GM19193 (cell line): ENCODE results near the gene PPP2R2B.

ENCODE experiments used
- POLR2A ChIP-seq: IDR thresholded peaks from 4 replicates; pipeline ENCODE4 v1.6.1; 2011; ENCODE audit not compliant: insufficient read depth, insufficient read length; ENCODE audit errors: extremely low read depth

Gene PPP2R2B

GRCh38 chr5:146820987-146821386 is 57.6 kb downstream of the PPP2R2B start:
- no peak for TF ChIP-seq POLR2A

DNA sequence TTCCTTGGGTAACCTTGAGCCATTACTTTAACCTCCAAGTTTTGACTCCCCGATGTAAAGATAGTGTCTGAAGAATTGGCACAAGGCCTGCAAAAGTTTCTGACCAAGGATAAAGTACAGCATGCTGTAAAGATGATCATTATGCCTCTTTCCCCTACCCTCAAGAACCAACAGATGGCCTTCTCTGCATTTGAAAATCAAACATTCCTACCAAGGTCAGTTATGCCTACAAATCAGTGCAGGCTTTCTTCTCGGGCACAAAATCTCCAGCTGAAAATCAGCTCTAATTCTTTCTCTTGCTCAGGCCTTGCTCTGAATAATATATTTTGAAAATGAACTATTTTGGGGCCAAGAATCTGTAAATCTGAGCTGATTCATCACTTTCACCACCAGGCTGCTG is 59.7 kb downstream of the PPP2R2B start:
- no peak for TF ChIP-seq POLR2A

DNA sequence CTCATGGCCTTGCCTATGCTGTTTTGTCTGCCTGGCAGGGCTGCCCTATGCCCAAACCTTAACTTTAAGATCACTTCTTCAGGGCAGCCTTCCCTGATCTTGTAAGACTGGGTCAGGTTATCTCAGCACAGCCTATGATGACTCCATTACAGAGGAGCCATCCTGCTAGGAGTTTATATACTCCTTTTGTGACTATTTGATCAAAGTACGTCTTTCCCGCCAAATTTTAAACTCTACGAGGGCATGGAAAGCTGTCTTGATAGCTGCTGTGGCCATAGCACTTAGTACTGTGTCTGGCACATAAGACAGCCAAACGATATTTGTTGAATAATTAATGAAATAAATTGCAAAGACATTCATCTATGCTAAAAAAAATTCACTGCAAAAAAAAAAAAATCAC is 60.6 kb downstream of the PPP2R2B start:
- TF ChIP-seq POLR2A = no peak

GRCh38 chr5:146816775-146817387 is 61.7 kb downstream of the PPP2R2B start:
- TF ChIP-seq POLR2A = no peak

- TF ChIP-seq POLR2A = no peak
Observed at GRCh38 chr5:146815411-146815810, 63.1 kb downstream of the PPP2R2B start.

DNA sequence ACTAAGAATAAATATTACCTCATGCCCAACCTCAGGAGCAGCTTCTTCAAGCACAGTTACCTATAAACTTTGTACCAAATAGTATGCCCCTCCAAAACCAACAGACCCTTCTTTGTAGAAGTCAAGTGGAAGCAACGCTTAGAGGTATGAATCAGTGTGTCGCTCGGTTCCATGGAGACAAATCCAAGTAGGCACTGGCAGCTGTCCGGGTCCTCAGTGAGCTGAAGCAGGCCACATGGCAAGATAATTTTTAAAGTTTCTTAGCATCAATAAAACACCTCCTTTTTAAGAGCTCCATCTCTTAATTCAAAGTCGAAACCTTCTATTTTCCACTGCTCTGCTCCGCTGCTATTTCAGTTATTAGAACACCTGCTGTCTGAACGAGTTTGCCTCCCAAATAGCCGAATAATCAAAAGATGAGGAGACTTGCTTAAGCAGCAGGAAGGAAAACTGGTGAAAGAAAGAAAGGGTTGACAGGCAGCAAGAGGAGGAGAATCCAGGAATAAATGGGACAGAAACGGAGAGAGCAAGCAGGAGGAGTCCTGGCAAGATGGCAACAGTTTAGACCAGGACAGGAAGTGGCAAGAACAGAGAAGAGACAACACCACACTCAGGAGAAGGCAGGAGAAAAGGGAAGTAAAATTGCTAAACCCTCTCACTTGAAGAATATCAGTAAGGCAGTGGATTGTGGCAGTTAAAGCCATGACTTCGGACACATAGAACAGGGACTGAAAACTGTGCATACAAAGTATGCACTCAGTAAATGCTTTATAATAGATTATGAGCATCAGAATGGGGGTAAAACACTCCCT is 65.0 kb downstream of the PPP2R2B start:
- no peak for TF ChIP-seq POLR2A

DNA sequence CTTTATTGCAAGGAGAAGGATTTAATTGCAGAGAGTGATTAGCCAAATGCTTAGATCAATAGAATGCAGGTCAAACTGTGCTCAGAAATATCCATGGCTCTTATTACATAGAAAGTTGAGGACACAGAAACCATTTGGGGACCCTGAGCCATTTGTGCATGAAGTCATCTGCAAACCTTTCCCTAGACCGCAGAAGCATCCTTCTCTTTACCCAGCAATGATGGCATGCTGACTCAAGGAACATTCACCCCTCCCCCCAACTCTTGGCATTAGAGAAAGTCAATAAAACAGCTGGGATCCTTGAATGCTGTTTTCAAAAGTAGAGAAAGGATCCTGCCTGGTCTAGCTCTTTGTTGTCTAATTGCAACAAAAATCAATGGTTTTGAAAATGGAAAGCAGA is 73.5 kb downstream of the PPP2R2B start:
- no peak for TF ChIP-seq POLR2A

- no peak for TF ChIP-seq POLR2A
Observed at GRCh38 chr5:146802945-146803522, 75.5 kb downstream of the PPP2R2B start.

DNA sequence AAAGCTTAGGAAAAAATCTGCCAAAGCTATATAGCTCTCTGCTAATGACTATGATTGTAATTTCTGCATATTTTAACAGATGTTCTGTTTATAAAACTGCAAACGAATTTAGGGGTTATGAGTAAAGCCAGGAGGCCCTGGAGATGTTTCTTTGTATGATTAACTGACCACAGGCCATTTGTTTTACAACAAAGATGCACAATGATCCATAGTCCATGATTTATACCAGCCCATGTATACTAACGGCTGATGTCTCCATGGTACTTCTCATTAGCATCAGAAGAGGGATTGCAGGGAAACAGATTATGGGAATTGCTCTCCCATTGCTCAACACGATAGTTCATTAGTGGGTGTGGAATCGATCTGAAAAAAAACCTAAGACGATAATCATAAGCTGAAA is 78.9 kb downstream of the PPP2R2B start:
- no peak for TF ChIP-seq POLR2A

GRCh38 chr5:146799231-146799630 is 79.3 kb downstream of the PPP2R2B start:
- no peak for TF ChIP-seq POLR2A

GRCh38 chr5:146797658-146798057 is 80.9 kb downstream of the PPP2R2B start:
- TF ChIP-seq POLR2A = no peak

DNA sequence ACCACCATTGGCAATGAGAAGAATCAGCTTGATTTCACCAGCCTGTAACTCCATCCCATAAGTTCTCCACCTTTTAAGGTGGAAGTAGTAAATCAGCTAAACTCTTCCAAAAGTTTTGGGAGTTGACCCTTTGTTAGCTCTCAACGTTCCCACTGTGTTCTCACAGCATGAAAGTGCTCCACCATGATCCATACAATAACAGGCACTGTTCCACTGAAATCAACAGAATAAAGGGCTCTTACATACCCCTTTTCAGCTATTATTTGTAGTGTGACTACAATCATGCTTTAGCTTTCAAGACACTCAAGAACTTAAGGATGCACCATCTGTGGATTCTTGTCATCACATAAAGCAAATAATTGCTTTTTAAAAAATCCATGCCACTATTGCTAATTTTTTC is 81.6 kb downstream of the PPP2R2B start:
- TF ChIP-seq POLR2A = no peak

DNA sequence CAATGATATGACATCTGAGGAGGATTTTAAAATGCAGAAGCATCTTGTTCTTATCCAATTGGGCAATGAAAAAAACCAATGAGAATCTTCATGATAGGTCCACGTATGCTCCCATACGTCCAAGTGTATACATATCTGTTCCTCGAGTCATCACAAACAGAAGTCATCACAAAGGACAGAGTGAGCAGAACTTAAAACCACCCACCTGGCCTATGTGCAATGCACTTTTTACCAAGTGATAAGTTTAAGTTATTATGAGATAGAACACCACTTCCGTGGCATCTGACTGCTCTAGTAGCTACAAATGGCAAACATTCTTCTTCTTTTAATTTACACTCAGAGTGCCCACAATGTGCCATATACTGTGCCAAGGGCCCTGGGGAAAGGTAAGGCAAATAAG is 82.4 kb downstream of the PPP2R2B start:
- TF ChIP-seq POLR2A = no peak

- TF ChIP-seq POLR2A = no peak
Observed at GRCh38 chr5:146794326-146795029, 84.1 kb downstream of the PPP2R2B start.

- no peak for TF ChIP-seq POLR2A
Observed at GRCh38 chr5:146793709-146794108, 84.8 kb downstream of the PPP2R2B start.
